GM19372 (cell line): ENCODE measurements around the gene TMED8.

ENCODE experiments used
- ATAC-seq: cut with Tn5 transposase; IDR thresholded peaks from one replicate; pipeline ENCODE4 v1.9.1; 2021; ENCODE audit warnings: mild to moderate bottlenecking, low read depth, moderate library complexity; ENCODE audit not compliant: unreplicated experiment

The TMED8 gene

GRCh38 chr14:77302926-77303325 is 74.0 kb downstream of the TMED8 start:
- ATAC-seq, result no peak

- ATAC-seq, result no peak
Measured at GRCh38 chr14:77301103-77301502, 75.8 kb downstream of the TMED8 start.

GRCh38 chr14:77299771-77300170 is 77.1 kb downstream of the TMED8 start:
- no peak for ATAC-seq

- ATAC-seq, result no peak
Measured at GRCh38 chr14:77296906-77297305, 80.0 kb downstream of the TMED8 start.

- ATAC-seq, result no peak
Measured at GRCh38 chr14:77296155-77296554, 80.7 kb downstream of the TMED8 start.

- ATAC-seq, result no peak
Measured at GRCh38 chr14:77290705-77291104, 86.2 kb downstream of the TMED8 start.

- no peak for ATAC-seq
Measured at GRCh38 chr14:77286576-77286975, 90.3 kb downstream of the TMED8 start.
